Measurements from ENCODE around the gene ZNF648. TPM values are rescaled to one million over a fixed set of nuclear protein-coding genes. Genes with fewer than 3 reads are reported as not detected.

Gene ZNF648
- polyA plus RNA-seq, 1 experiment: not detected

- H3K27me3 ChIP-seq (ENCODE audit: control insufficient read depth, insufficient read depth, low read length): no peaks in the 10 kb centered on the region
- no peak for TF ChIP-seq CTCF (IDR thresholded peaks at IDR 0.05; ENCODE audit: insufficient read depth, low read depth, low read length)
- ChIA-PET POLR2A (no interaction called here), CTCF (interaction anchor here (1.4 to 2.0 kb wide), 4 partner anchors 10 to 304 kb away, joined by 6 to 8 read pairs (median 7); no protein-coding TSS in a partner anchor)
- no peak for DNase-seq (ENCODE audit: low read depth)
- no peaks in the 10 kb centered on the region for H3K36me3 ChIP-seq (ENCODE audit: control insufficient read depth, insufficient read depth, low read length)
- no peak overlapping the region for H3K4me3 ChIP-seq (ENCODE audit: low read depth, low read length)
These were observed 30.8 kb upstream of the ZNF648 start for GRCh38 chr1:182092336-182092735.

GRCh38 chr1:182091083-182091482 lies 29.6 kb upstream of the ZNF648 start:
- CTCF ChIA-PET: interaction anchor here (1.0 to 2.0 kb wide), 3 partner anchors 10 to 306 kb away, joined by 5 to 8 read pairs (median 7); no protein-coding TSS in a partner anchor
- DNase-seq (ENCODE audit: low read depth): no peak
- POLR2A ChIA-PET: no interaction called here

DNA sequence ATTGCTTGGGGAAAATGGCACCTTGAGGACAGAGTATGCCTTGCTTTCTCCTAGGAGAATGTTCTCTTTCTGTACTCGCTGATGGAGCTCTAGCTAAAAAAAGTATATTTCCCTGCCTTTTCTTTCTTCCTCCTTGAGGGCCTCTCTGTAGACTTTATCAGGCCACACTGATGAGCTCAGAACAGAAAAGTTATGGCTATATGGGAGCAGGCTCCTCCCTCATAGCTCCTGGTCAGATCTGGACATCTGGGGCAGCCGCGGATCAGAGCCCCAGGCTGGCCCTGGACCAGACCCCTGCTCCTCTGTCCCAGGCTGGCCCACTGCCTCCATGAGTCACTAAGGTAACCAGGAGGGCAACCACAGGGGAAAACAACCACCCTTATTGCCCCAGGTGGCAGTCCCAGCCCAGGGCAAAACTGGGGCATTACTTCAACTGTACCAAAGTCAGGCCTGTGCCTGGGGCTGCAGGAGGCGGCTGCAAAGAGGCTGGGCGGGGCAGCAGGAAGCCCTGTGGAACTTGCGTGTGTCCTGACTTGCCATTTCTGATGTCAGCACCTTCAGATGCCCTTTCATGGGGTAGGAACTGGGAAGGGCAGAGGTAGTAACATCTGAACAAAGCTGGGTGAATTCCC lies 26.3 kb upstream of the ZNF648 start:
- Histone ChIP-seq H3K27me3 (ENCODE audit: control insufficient read depth, insufficient read depth, low read length) (no peaks in the 10 kb centered on the region), H3K4me3 (ENCODE audit: low read depth, low read length) (no peak overlapping the region), H3K36me3 (ENCODE audit: control insufficient read depth, insufficient read depth, low read length) (no peaks in the 10 kb centered on the region)
- CTCF ChIA-PET: interaction anchor here (1.1 to 3.0 kb wide), 5 partner anchors 9 to 308 kb away, joined by 3 to 11 read pairs (median 6); partner anchors contain the start of gene GLUL
- DNase-seq (ENCODE audit: low read depth): no peak
- no peak for TF ChIP-seq CTCF (IDR thresholded peaks at IDR 0.05; ENCODE audit: insufficient read depth, low read depth, low read length)
- POLR2A ChIA-PET: no interaction called here

More at GRCh38 chr1:182091083-182091482, 29.6 kb upstream of the ZNF648 start:
- H3K4me3 ChIP-seq (ENCODE audit: low read depth, low read length): no peak overlapping the region
- TF ChIP-seq CTCF (IDR thresholded peaks at IDR 0.05; ENCODE audit: insufficient read depth, low read depth, low read length): no peak
- H3K36me3 ChIP-seq (ENCODE audit: control insufficient read depth, insufficient read depth, low read length): no peaks in the 10 kb centered on the region
- H3K27me3 ChIP-seq (ENCODE audit: control insufficient read depth, insufficient read depth, low read length): no peaks in the 10 kb centered on the region

- POLR2A ChIA-PET: no interaction called here
- Histone ChIP-seq H3K27me3 (ENCODE audit: control insufficient read depth, insufficient read depth, low read length) (no peaks in the 10 kb centered on the region), H3K4me3 (ENCODE audit: low read depth, low read length) (no peak overlapping the region), H3K36me3 (ENCODE audit: control insufficient read depth, insufficient read depth, low read length) (no peaks in the 10 kb centered on the region)
- CTCF ChIA-PET: interaction anchor here (1.1 to 3.0 kb wide), 5 partner anchors 8 to 309 kb away, joined by 3 to 11 read pairs (median 6); partner anchors contain the start of gene GLUL
- no peak for TF ChIP-seq CTCF (IDR thresholded peaks at IDR 0.05; ENCODE audit: insufficient read depth, low read depth, low read length)
- DNase-seq (ENCODE audit: low read depth): no peak
These were observed 25.8 kb upstream of the ZNF648 start for GRCh38 chr1:182087304-182087703.

- no peaks in the 10 kb centered on the region for H3K27me3 ChIP-seq (ENCODE audit: control insufficient read depth, insufficient read depth, low read length)
- DNase-seq (ENCODE audit: low read depth): no peak
- no peak for TF ChIP-seq CTCF (IDR thresholded peaks at IDR 0.05; ENCODE audit: insufficient read depth, low read depth, low read length)
- H3K4me3 ChIP-seq (ENCODE audit: low read depth, low read length): no peak overlapping the region
- CTCF ChIA-PET: interaction anchor here (1.6 to 5.1 kb wide), 4 partner anchors 9 to 696 kb away, joined by 4 to 61 read pairs (median 6); no protein-coding TSS in a partner anchor
- H3K36me3 ChIP-seq (ENCODE audit: control insufficient read depth, insufficient read depth, low read length): no peaks in the 10 kb centered on the region
- POLR2A ChIA-PET: no interaction called here
These were observed 25.1 kb upstream of the ZNF648 start for GRCh38 chr1:182086620-182087019.

Measured in BJ (cell line).